ENCODE measurements around the gene PREP.
"Not testable (repeated sequence)": the region's sequence is repeated elsewhere in the genome, so short reads cannot be mapped to it uniquely, and the experiment has no call there.

PREP gene

DNA sequence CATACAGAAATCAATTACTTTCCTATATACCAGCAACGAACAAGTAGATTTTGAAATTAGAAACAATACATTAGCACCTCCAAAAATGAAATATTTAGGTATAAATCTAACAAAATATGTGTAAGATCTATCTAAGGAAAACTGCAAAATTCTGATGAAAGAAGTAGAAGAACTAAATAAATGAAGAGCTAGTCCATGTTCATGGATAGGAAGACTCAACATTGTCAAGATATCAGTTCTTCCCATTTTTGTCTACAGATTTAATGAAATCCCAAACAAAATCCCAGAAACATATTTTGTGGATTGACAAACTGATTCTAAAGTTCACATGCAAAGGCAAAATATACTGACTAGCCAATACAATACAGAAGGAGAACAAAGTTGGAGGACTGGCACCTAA, 33.7 kb downstream of the PREP start:
- Histone ChIP-seq H3K36me3 (ENCODE audit: insufficient read depth, low read length) (peaks cover 38% of the 10 kb centered on the region), H3K4me3 (ENCODE audit: low read length) (no peak overlapping the region), H3K9ac (ENCODE audit: low read depth, low read length) (no peak overlapping the region)

DNA sequence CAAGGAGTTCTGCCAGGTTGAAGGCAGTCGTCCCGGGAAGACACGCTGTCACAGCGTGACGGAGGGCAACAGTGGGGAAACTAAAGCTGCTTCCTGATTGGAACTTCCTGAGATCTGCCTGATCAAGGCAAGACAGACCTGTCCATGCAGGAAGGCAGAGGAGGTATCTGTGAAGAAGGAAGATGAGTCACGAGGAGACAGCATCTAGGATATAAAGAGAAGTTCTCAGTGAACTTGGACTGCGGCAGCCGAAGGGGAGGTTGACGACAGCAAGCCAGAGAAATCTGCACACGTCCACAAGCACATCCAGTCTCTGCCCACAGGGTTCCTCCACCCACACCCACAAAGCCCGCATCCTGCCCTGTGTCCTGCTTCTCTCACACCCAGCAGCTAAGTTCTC, 38.6 kb downstream of the PREP start:
- no peak overlapping the region for H3K4me3 ChIP-seq (ENCODE audit: low read length)
- no peaks in the 10 kb centered on the region for H3K9me3 ChIP-seq (replicated peaks; ENCODE audit: low read length)
- H3K36me3 ChIP-seq (ENCODE audit: insufficient read depth, low read length) = peaks cover 20% of the 10 kb centered on the region
- H3K4me2 ChIP-seq (ENCODE audit: low read length) = peak overlapping the region; percentile 30
- no peak overlapping the region for H3K9ac ChIP-seq (ENCODE audit: low read depth, low read length)
- H3K27me3 ChIP-seq (ENCODE audit: control insufficient read depth, insufficient read depth, low read length) = no peaks in the 10 kb centered on the region
- peaks cover 28% of the 10 kb centered on the region for H3K4me1 ChIP-seq (ENCODE audit: control insufficient read depth, insufficient read depth, low read length)

More for the DNA sequence above, 33.7 kb downstream of the PREP start:
- Histone ChIP-seq H3K4me2 (ENCODE audit: low read length) (no peak overlapping the region), H3K4me1 (ENCODE audit: control insufficient read depth, insufficient read depth, low read length) (peaks cover 16% of the 10 kb centered on the region), H3K27me3 (ENCODE audit: control insufficient read depth, insufficient read depth, low read length) (no peaks in the 10 kb centered on the region), H3K9me3 (replicated peaks; ENCODE audit: low read length) (no peaks in the 10 kb centered on the region)

DNA sequence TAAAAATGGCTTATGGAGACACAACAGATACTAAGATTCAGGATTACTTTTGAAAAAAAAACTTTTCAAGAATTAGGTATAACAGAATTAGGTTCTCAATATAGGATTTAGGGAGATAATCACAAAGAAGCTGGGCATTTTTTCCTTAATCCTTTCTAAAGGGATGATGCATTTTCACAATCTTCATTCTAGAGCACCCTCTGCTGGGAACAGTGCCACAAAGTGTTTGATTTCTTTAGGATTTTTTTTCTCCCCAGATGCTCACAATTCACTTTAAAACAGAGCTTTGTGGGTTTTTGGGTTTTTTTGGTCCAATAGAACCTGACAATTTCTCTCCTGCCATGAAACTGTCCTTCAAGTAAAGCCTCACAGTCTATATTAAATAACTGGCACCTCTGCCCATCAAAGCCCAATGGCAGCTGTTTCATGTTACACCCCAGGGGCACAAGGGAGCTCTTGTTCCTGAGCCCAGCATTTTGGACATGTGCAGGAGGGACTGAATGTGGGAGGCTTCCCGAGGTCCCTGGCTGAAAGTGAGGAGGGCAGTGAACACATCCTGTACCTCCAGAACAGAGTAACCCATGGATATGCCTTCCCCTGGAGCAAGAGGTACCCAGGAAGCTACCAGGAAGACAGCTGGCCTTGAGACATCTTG, 39.7 kb downstream of the PREP start:
- no peaks in the 10 kb centered on the region for H3K9me3 ChIP-seq (replicated peaks; ENCODE audit: low read length)
- no peaks in the 10 kb centered on the region for H3K27me3 ChIP-seq (ENCODE audit: control insufficient read depth, insufficient read depth, low read length)

DNA sequence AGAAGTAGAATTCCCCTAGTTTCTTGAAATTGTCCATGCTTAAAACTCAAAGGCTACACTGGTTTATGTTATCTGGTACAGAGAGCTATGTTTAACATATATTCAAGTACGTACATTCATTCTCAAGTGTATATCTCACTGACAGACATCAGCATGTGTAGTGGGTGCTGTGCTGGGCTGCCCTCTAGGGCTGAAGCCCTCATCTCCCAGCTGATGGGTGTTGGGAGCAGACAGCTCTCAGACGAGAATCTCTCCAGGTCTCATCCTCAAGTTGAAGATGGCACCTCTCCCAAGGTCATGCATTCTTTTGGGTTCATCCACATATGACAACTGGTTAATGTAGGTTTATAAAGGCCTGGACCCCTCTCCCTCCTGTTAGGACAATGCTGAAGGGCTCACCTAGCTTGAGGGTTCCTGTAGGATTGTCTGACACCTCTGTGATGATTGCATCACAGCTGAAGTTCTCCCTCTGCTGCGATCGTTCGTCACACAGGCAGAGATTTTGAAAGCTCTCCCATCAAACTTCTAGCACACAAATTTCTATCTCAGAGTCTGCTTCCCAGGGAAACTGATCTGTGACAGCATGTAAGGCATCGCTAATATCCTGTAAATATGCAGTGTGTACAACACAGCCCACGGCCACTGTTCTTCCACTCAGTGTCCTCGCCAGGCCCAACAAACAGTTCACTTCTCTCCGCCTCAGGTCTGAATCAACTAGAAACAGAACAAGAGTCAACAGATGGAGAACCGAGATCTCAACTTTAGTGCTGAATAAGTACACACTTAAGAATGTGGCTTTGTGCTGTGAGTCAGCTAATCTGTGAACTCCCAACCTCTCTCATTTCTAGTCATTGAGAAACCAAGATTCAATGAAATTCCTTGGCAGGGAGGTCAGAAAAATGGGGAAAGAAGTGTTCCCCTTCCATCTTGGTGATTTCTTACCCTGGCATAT, 43.2 kb downstream of the PREP start:
- Histone ChIP-seq H3K9ac (ENCODE audit: low read depth, low read length) (peak overlapping the region; percentile 10), H3K4me2 (ENCODE audit: low read length) (peak overlapping the region; percentile 46), H3K4me1 (ENCODE audit: control insufficient read depth, insufficient read depth, low read length) (peaks cover 31% of the 10 kb centered on the region), H3K36me3 (ENCODE audit: insufficient read depth, low read length) (peaks cover 16% of the 10 kb centered on the region), H3K9me3 (replicated peaks; ENCODE audit: low read length) (no peaks in the 10 kb centered on the region), H3K27me3 (ENCODE audit: control insufficient read depth, insufficient read depth, low read length) (no peaks in the 10 kb centered on the region), H3K4me3 (ENCODE audit: low read length) (peak overlapping the region; percentile 6)

More for the DNA sequence above, 39.7 kb downstream of the PREP start:
- Histone ChIP-seq H3K36me3 (ENCODE audit: insufficient read depth, low read length) (peaks cover 21% of the 10 kb centered on the region), H3K4me3 (ENCODE audit: low read length) (no peak overlapping the region), H3K9ac (ENCODE audit: low read depth, low read length) (no peak overlapping the region), H3K4me1 (ENCODE audit: control insufficient read depth, insufficient read depth, low read length) (peaks cover 31% of the 10 kb centered on the region), H3K4me2 (ENCODE audit: low read length) (no peak overlapping the region)

DNA sequence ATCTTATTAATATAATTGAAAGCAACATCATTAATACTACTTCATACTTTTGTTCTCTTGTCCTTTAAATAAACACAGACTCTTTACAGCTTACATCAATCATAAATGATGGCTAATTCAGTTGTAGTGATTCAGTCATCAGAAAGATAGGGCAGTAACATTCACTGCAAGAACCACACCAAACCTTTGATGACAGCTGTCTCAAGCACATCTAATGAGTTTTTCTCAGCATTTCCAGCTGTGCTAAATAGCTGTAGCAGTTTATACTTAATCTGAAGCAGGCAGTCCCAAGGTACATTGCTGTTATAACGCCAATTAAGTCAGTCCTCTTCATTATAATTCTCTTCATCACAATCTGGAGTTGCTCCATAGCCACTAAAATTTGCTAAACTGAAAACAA, 45.7 kb downstream of the PREP start:
- Histone ChIP-seq H3K27me3 (ENCODE audit: control insufficient read depth, insufficient read depth, low read length) (no peaks in the 10 kb centered on the region), H3K4me3 (ENCODE audit: low read length) (no peak overlapping the region), H3K9ac (ENCODE audit: low read depth, low read length) (no peak overlapping the region), H3K4me1 (ENCODE audit: control insufficient read depth, insufficient read depth, low read length) (peaks cover 16% of the 10 kb centered on the region), H3K36me3 (ENCODE audit: insufficient read depth, low read length) (peaks cover 23% of the 10 kb centered on the region), H3K9me3 (replicated peaks; ENCODE audit: low read length) (no peaks in the 10 kb centered on the region), H3K4me2 (ENCODE audit: low read length) (no peak overlapping the region)

DNA sequence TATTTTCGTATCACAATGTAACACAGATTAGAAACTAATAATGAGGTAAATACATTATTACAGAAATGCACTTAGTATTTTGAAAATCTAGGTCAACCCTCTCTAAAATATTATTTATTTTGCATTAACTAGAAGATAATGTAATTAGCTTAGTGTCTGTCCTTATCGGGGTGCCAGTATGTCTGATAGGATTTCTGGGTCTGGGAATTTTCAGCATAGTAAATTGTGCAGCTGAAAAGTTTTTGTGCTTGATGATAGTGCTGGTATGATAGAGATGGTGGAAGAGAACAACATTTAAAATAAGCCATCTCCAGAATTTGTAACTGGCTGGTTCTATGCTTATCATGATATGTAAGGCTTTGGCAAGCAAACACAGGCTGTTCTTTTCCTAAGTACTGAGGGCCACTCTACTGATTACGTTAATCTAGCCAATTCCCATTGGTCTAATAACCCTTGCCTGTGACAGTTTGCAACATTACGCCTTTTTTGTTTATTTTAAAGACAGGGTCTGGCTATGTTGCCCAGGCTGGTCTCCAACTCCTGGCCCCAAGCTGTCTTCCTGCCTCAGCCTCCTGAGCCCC, 50.8 kb downstream of the PREP start:
- H3K27me3 ChIP-seq (ENCODE audit: control insufficient read depth, insufficient read depth, low read length) = no peaks in the 10 kb centered on the region

DNA sequence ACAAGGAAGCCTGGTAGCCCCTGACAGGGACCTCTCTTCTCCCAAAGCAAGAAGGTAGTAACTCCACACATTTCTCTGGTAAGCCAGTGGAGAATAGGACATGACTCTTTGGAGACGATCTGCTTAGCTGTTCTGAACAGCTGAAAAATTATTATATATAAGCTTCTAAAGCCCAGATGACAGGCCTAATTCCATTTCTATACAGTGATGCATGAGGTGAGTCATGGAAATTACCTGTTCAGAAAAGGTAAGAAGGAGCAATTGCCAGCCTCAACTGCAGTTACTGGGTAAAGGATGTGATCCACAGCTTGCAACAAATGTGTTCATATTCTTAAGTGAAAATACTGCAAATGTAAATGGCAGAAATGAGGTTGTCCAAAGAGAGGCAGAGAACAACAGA, 54.0 kb downstream of the PREP start:
- Histone ChIP-seq H3K36me3 (ENCODE audit: insufficient read depth, low read length) (peaks cover 27% of the 10 kb centered on the region), H3K27me3 (ENCODE audit: control insufficient read depth, insufficient read depth, low read length) (no peaks in the 10 kb centered on the region), H3K9ac (ENCODE audit: low read depth, low read length) (no peak overlapping the region), H3K4me3 (ENCODE audit: low read length) (no peak overlapping the region), H3K4me1 (ENCODE audit: control insufficient read depth, insufficient read depth, low read length) (peaks cover 8% of the 10 kb centered on the region), H3K4me2 (ENCODE audit: low read length) (no peak overlapping the region), H3K9me3 (replicated peaks; ENCODE audit: low read length) (no peaks in the 10 kb centered on the region)

More for the DNA sequence above, 50.8 kb downstream of the PREP start:
- Histone ChIP-seq H3K9me3 (replicated peaks; ENCODE audit: low read length) (no peaks in the 10 kb centered on the region), H3K9ac (ENCODE audit: low read depth, low read length) (no peak overlapping the region), H3K36me3 (ENCODE audit: insufficient read depth, low read length) (peaks cover 33% of the 10 kb centered on the region), H3K4me1 (ENCODE audit: control insufficient read depth, insufficient read depth, low read length) (no peaks in the 10 kb centered on the region), H3K4me3 (ENCODE audit: low read length) (no peak overlapping the region), H3K4me2 (ENCODE audit: low read length) (no peak overlapping the region)

DNA sequence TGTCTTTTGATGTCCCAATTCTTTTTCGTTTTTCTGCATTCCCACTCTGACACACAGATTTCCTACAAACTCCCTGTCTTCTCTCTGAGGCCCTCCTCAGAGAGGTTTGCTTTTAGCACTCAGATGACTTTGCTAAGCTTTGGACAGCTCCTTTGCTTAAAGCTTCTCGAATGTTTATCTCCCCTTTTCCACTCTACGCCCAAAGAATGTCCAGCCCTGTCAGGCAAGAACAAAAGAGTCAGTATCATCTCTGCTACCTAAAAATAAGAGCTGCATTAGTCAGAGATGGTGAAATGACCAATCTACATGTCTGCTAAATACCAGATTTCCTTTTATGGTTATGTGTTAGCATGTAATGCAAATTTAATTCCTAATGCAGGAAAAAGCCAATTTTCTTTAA, 56.8 kb downstream of the PREP start:
- Histone ChIP-seq H3K4me1 (ENCODE audit: control insufficient read depth, insufficient read depth, low read length) (peaks cover 8% of the 10 kb centered on the region), H3K36me3 (ENCODE audit: insufficient read depth, low read length) (peaks cover 11% of the 10 kb centered on the region), H3K9me3 (replicated peaks; ENCODE audit: low read length) (no peaks in the 10 kb centered on the region), H3K9ac (ENCODE audit: low read depth, low read length) (no peak overlapping the region), H3K4me2 (ENCODE audit: low read length) (no peak overlapping the region), H3K27me3 (ENCODE audit: control insufficient read depth, insufficient read depth, low read length) (no peaks in the 10 kb centered on the region), H3K4me3 (ENCODE audit: low read length) (no peak overlapping the region)

DNA sequence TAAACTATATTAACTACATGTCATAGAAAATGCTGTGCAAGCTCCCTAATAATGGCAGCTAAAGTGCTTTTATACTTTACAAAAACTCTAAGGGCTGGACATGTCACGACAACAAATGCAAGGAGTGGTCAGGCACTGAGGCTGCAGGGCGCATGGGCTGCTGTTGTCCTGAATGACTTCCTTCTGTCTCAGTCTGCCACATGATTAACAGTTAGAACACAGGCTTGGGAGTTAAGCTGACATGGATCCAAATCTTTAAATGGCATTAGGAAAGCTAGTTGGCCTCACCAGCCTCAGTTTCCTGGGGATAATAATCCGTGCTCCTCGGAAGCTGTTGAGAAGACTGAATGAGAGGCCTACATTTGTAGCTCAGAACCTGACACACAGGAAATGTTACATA, 57.4 kb downstream of the PREP start:
- H3K4me1 ChIP-seq (ENCODE audit: control insufficient read depth, insufficient read depth, low read length) = peaks cover 8% of the 10 kb centered on the region
- H3K9ac ChIP-seq (ENCODE audit: low read depth, low read length) = no peak overlapping the region
- H3K27me3 ChIP-seq (ENCODE audit: control insufficient read depth, insufficient read depth, low read length) = no peaks in the 10 kb centered on the region
- no peak overlapping the region for H3K4me3 ChIP-seq (ENCODE audit: low read length)
- no peak overlapping the region for H3K4me2 ChIP-seq (ENCODE audit: low read length)
- H3K9me3 ChIP-seq (replicated peaks; ENCODE audit: low read length) = no peaks in the 10 kb centered on the region
- peaks cover 7% of the 10 kb centered on the region for H3K36me3 ChIP-seq (ENCODE audit: insufficient read depth, low read length)

DNA sequence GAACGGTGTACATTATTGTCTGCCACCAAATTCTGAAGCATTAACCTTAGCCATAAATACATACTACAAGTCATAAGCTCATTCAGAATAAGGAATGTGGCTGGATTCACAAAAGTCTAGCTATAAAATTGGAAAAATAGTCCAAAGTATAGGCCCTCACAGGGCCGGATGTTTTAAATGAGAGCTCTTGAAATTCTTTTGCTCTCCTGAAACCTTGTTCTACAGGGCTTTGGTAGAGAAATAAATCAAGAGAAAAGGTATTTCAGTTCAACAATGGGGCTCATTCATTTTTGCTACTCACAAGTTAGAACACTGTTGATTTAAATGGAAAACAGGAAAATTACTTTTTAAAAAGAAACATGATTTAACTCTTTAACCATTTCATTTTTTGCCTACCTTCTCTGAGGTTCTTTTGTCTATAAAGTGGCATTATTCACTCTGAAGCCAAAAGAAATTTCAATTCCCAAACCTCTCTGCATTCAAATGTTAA, 58.0 kb downstream of the PREP start:
- no peak overlapping the region for H3K4me3 ChIP-seq (ENCODE audit: low read length)
- no peaks in the 10 kb centered on the region for H3K9me3 ChIP-seq (replicated peaks; ENCODE audit: low read length)
- H3K27me3 ChIP-seq (ENCODE audit: control insufficient read depth, insufficient read depth, low read length) = no peaks in the 10 kb centered on the region
- peaks cover 7% of the 10 kb centered on the region for H3K36me3 ChIP-seq (ENCODE audit: insufficient read depth, low read length)
- no peak overlapping the region for H3K9ac ChIP-seq (ENCODE audit: low read depth, low read length)
- H3K4me1 ChIP-seq (ENCODE audit: control insufficient read depth, insufficient read depth, low read length) = peaks cover 8% of the 10 kb centered on the region
- no peak overlapping the region for H3K4me2 ChIP-seq (ENCODE audit: low read length)

DNA sequence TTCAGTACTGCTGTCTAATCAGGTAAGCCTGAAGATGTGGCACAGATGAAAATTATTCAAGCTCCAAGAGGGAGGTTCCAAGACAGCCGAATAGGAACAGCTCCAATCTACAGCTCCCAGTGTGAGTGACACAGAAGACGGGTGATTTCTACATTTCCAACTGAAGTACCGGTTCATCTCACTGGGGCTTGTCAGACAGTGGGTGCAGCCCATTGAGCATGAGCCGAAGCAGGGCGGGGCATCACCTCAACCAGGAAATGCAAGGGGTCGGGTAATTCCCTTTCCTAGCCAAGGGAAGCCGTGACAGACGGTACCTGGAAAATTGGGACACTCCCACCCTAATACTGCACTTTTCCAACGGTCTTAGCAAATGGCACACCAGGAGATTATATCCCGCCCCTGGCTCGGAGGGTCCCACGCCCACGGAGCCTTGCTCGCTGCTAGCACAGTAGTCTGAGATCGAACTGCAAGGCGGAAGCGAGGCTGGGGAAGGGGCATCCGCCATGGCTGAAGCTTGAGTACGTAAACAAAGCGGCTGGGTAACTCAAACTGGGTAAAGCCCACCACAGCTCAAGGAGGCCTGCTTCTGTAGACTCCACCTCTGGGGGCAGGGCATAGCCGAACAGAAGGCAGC, 64.4 kb downstream of the PREP start:
- H3K4me1 ChIP-seq (ENCODE audit: control insufficient read depth, insufficient read depth, low read length); H3K4me3 ChIP-seq (ENCODE audit: low read length); H3K36me3 ChIP-seq (ENCODE audit: insufficient read depth, low read length); H3K9ac ChIP-seq (ENCODE audit: low read depth, low read length); H3K27me3 ChIP-seq (ENCODE audit: control insufficient read depth, insufficient read depth, low read length); H3K4me2 ChIP-seq (ENCODE audit: low read length); H3K9me3 ChIP-seq (replicated peaks; ENCODE audit: low read length): not testable (repeated sequence)

Measured in skeletal muscle satellite cell (primary cell).